GM10248 (cell line): ENCODE results near the gene KLHL29.

ENCODE experiments used
- CTCF ChIA-PET: fragments of 300-600 bp; sonication (Branson Sonifier 250); formaldehyde crosslinking; extraction: SDS; loops from one replicate; lab custom pipeline; 2021; ENCODE audit warnings: antibody characterized with exemption; lab: Yijun Ruan, JAX
- POLR2A ChIA-PET: fragments of 350-650 bp; sonication (Branson Sonifier 250); formaldehyde crosslinking; extraction: SDS; loops from one replicate; lab custom pipeline; 2020; ENCODE audit warnings: antibody characterized with exemption; lab: Yijun Ruan, JAX
- DNase-seq: peaks from one replicate; pipeline ENCODE4 v3.0.0; 2012; ENCODE audit errors: extremely low spot score
- TF ChIP-seq, protein P1 (sequence below): IDR thresholded peaks from 2 replicates; pipeline ENCODE4 v1.5.1; 2012; ENCODE audit warnings: mild to moderate bottlenecking, low read depth; ENCODE audit errors: extremely low read depth, missing control alignments, control extremely low read depth

Gene KLHL29

DNA sequence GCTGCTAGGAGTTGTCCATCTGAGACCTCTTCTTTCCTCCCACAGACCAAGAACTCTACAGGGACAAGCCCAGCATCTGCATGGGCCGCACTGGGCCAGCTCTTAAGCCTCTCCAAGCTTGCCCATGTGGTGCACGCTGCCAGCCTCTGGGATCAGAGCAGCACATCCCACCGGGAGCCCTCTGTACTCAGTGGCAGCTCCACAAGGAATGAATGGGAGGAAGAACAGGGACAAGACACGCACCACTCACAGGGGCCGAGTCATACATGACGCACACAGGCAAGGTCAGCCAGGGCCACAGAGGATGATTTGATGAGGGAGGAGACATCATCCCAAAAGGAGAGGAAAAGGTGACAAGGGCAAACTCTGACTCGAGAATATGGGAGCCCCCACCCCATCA is 268.3 kb downstream of the KLHL29 start:
- ChIA-PET CTCF (no interaction called here), POLR2A (no interaction called here)
- DNase-seq = no peak

DNA sequence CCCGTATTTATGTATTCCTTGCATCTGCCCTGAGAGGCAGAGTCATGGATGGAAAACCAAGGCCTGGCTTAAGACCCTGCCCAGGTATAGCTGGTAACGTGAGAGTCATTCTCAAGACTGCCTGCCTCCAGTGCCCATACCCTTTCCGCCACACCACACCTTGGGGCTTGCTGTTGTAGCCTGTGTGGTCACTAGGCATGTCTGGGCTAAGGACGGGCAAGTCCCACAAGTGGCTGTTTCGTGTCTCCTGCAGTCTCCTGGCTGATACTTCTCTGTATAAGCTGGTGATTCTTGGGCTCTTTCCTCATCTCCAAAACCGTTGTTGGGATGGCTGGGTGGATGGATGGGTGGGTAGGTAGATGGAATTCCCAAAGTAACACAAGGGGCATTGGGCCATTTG is 269.8 kb downstream of the KLHL29 start:
- ChIA-PET CTCF (interaction anchor here (1.0 to 2.0 kb wide), 3 partner anchors 12 to 64 kb away, joined by 3 to 6 read pairs (median 6); no protein-coding TSS in a partner anchor), POLR2A (no interaction called here)
- TF ChIP-seq, protein P1, sequence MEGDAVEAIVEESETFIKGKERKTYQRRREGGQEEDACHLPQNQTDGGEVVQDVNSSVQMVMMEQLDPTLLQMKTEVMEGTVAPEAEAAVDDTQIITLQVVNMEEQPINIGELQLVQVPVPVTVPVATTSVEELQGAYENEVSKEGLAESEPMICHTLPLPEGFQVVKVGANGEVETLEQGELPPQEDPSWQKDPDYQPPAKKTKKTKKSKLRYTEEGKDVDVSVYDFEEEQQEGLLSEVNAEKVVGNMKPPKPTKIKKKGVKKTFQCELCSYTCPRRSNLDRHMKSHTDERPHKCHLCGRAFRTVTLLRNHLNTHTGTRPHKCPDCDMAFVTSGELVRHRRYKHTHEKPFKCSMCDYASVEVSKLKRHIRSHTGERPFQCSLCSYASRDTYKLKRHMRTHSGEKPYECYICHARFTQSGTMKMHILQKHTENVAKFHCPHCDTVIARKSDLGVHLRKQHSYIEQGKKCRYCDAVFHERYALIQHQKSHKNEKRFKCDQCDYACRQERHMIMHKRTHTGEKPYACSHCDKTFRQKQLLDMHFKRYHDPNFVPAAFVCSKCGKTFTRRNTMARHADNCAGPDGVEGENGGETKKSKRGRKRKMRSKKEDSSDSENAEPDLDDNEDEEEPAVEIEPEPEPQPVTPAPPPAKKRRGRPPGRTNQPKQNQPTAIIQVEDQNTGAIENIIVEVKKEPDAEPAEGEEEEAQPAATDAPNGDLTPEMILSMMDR = no peak
- DNase-seq = no peak

More for the DNA sequence above, 268.3 kb downstream of the KLHL29 start:
- TF ChIP-seq, protein P1 = no peak

DNA sequence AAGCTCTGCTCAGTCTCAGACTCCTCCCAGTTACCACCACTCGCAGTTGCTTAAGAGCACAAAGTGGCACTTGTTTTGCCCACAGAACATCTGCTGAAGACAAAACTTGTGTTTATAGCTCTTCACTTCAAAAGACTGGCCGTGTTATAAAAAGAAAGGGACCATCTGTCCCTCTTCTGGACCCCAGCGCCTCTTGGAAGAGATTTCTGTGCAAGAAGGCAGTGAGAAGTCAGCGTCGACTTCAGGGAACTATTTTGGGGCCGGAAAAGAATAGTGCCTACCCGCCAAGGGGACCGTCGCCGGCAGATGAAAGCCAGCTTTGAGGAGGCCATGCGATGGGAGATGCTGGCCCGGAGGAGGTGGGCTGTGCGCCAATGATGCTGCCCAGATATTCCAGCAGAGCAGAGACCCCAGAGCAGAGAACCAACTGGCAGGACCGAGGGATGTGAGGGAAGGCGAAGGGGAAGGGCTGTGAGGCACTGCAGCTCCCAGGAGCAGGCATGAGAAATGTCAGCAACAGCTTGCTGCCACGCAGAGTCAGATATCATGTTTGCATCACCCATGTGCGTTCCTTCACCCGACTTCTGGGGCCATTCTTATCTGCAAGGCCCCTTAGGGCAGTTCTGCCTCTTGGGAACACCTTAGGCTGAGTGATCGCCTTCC is 271.1 kb downstream of the KLHL29 start:
- no peak for DNase-seq
- TF ChIP-seq, protein P1 = no peak
- POLR2A ChIA-PET = no interaction called here
- CTCF ChIA-PET = interaction anchor here (1.0 to 2.0 kb wide), 3 partner anchors 11 to 63 kb away, joined by 3 to 6 read pairs (median 3); no protein-coding TSS in a partner anchor

DNA sequence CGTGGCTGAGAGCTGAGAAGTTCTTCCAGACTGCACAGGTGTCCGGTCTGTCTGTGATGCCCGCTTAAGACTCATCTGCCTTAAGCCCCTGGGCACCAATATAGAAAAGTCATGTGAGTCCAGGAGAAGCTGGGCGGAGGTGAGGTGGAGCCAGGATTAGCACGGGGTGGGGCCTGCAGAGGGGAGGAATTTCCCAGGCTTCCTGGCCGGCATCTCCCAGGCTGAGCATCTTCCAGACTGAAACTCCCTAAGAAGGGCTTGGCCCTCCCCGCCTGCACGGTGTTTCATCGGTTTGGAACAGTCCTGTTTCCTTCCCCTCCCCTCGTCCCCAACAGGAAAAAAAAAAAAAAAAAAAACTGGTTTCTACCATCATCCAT is 271.6 kb downstream of the KLHL29 start:
- no peak for DNase-seq
- ChIA-PET CTCF (interaction anchor here (2.0 kb wide), 1 partner anchor 10 kb away, joined by 6 read pairs; no protein-coding TSS in a partner anchor), POLR2A (no interaction called here)
- TF ChIP-seq, protein P1 = no peak

DNA sequence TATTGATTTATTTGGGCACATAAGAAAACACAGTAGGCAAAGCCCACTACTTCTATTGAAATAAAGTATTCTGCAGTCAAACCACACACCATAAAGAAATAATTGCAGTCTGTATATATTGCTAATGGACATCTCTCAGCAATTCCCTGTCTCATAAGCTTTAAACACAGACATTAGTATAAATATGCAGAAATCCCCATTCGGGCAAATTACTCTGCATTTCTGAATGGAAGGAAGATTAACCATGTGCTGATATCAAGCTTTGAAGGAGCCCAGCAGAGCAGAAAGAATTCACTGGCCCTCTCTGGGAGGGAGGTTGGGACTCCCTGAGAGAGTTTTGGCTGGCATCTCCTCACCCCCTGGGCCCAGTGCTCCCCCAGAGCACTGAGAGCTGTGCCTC is 272.4 kb downstream of the KLHL29 start:
- TF ChIP-seq, protein P1 = no peak
- CTCF ChIA-PET = interaction anchor here (1.1 kb wide), 1 partner anchor 17 kb away, joined by 4 read pairs; no protein-coding TSS in a partner anchor

DNA sequence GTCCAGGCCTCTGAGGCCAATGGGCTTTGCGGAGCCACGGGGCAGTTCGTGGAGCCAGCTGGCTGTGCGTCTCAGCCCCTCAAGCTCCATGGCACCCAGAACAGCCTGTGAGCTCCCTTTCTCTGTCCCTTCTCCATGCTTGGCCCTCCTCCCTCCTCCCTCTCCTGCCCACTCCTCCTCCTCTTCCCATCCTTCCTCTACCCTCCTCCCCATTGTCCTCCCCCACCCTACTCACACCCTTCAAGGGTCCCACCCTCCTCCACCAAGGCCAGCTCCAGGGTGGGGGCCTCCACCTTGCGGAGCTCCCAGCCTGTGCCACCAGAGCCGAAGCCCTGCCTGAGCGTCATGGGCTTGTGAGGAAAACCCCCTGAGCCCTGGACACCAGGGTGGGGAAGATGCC is 273.0 kb downstream of the KLHL29 start:
- POLR2A ChIA-PET = no interaction called here
- TF ChIP-seq, protein P1 = no peak
- DNase-seq = no peak
- CTCF ChIA-PET = interaction anchor here (1.1 kb wide), 1 partner anchor 18 kb away, joined by 4 read pairs; no protein-coding TSS in a partner anchor

More for the DNA sequence above, 272.4 kb downstream of the KLHL29 start:
- DNase-seq = no peak
- POLR2A ChIA-PET = no interaction called here
